GM21390 (cell line): ENCODE measurements around the gene IGFLR1.
A peak's percentile ranks its signal among the peaks of the same experiment; 100 is the strongest.

ENCODE experiments used
- ATAC-seq: cut with Tn5 transposase; IDR thresholded peaks from one replicate; pipeline ENCODE4 v1.9.1; 2021; ENCODE audit not compliant: unreplicated experiment

The IGFLR1 gene

GRCh38 chr19:35740423-35741202 is 1.6 kb downstream of the IGFLR1 start:
- ATAC-seq, result peak; percentile 47

GRCh38 chr19:35740108-35740422 is 2.2 kb downstream of the IGFLR1 start:
- peak; percentile 18 for ATAC-seq

DNA sequence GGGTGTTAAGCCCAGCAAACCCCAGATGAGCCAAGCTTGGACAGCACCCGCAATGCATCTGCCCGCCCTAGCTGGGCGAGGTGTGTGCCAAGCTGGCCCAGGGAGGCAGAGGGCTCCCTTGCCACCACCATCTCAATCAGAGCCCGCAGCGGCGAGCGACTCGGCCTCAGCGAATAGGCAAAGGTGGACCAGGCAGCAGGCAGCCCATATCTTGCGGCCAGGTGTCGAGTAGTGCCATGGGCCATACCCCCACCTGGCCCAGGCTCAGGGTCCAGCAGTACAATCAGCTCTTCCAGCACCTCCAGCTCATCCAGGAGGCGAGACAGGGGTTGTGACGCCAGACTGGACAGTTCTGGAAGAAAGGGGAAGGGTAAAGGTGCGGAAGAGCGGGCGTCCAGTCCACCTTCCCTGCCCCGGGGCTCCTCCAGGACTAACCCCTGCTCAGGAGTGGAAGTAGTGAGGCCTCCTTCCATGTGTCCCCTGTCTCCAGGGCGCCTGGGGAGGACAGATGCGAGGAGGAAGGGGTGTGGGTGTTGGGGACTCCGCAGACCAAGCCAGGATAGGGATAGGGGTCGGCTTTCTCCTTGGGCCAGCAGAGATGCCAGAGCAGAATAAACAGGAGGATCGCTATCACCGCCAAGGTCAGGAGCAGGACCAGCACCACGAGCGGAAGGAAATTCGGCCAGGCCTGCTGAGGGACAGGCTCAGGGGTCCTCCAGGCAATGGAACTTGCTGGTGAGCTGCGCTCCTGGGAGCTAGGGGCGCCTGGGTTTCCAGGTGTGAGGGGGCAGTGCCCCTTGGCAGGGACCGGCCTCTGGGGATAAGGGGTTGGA is 2.8 kb downstream of the IGFLR1 start:
- no peak for ATAC-seq

GRCh38 chr19:35738887-35739229 is 3.4 kb downstream of the IGFLR1 start:
- no peak for ATAC-seq

- ATAC-seq, result no peak
Measured at GRCh38 chr19:35738021-35738886, 4.0 kb downstream of the IGFLR1 start.

DNA sequence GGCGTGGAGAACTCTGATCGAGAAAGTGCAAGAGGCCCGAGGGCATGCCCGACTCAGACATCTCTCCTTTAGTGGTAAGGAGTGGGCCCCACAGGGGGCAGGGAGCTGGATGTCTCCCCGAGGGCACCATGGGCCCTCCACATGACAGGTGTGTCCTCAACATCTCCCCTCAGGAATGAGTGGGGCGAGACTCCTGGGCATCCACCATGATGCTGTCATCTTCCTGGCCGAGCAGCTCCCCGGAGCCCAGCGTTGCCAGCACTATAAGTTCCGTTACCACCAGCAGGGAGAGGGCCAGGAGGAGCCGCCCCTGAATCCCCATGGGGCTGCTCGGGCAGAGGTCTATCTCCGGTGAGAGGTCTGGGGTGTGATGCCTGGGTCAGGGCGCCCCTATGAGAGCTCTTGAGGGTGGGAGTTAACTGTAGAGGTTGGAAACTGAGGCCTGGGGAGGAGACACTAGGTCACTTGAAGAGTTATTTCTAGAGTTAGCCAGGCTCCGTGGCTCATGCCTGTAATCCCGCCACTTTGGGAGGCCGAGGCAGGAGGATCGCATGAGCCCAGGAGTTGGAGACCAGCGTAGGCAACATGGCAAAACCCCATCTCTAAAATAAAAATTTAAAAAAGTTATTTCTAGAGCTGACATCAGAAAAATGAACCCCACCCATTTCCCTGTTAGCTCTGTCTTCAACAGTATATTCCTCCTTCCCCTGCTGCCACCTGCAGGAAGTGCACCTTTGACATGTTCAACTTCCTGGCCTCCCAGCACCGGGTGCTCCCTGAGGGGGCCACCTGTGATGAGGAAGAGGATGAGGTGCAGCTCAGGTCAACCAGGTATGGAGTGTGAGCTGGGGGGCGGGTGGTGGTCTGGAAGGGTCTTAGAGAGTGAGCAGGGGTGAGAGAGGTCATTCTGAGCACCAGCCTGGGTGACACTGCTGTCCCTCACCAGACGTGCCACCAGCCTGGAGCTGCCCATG is 5.1 kb downstream of the IGFLR1 start:
- ATAC-seq, result no peak

GRCh38 chr19:35734889-35735288 is 7.4 kb downstream of the IGFLR1 start:
- no peak for ATAC-seq

GRCh38 chr19:35734273-35734672 is 8.0 kb downstream of the IGFLR1 start:
- no peak for ATAC-seq

- no peak for ATAC-seq
Measured at GRCh38 chr19:35733180-35734125, 8.8 kb downstream of the IGFLR1 start.

DNA sequence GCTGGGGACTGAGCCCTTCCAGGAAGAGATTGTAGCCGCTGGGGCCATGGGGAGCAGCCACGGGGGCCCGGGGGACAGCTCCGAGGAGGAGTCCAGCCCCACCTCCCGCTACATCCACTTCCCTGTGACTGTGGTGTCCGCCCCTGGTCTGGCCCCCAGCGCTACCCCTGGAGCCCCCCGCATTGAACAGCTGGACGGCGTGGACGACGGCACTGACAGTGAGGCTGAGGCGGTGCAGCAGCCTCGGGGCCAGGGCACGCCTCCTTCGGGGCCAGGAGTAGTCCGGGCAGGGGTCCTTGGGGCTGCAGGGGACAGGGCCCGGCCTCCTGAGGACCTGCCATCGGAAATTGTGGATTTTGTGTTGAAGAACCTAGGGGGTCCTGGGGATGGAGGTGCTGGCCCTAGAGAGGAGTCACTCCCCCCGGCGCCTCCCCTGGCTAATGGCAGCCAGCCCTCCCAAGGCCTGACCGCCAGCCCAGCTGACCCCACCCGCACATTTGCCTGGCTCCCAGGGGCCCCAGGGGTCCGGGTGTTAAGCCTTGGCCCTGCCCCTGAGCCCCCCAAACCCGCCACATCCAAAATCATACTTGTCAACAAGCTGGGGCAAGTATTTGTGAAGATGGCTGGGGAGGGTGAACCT is 9.6 kb downstream of the IGFLR1 start:
- ATAC-seq, result no peak

DNA sequence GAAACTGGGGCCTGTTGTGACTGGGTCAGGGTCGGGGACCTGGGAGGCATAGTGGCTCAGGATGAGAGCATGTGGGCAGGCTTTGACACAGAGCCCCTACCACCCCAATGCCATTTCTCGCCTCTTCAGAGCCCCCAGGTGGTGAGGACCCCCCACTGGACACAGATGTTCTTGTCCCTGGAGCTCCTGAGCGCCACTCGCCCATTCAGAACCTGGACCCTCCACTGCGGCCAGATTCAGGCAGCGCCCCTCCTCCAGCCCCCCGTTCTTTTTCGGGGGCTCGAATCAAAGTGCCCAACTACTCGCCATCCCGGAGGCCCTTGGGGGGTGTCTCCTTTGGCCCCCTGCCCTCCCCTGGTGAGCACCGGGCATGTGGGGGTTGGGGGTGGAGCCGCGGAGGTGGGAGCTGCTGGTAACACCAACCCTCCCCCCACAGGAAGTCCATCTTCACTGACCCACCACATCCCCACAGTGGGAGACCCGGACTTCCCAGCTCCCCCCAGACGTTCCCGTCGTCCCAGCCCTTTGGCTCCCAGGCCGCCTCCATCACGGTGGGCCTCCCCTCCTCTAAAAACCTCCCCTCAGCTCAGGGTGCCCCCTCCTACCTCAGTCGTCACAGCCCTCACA is 10.4 kb downstream of the IGFLR1 start:
- ATAC-seq, result no peak

DNA sequence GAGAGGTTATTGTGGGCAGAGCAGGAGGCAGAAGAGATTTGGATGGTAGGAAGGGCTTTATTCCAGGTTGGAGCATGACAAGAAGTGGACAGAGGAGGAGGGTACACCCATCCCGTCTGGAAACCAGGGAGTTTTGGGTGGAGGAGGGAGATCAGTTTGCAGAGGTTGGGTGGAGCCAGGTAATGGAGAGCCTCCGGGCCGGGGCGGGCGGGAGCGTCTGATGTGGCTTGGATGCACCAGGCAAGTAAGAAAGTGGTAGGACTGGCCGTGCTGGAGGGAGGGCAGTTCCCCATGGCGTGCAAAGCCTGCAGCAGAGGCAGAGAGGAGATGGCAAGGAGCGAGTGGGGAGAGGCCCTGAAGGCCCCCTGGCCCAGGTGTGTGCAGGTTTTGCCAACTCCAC is 10.9 kb downstream of the IGFLR1 start:
- ATAC-seq, result no peak

DNA sequence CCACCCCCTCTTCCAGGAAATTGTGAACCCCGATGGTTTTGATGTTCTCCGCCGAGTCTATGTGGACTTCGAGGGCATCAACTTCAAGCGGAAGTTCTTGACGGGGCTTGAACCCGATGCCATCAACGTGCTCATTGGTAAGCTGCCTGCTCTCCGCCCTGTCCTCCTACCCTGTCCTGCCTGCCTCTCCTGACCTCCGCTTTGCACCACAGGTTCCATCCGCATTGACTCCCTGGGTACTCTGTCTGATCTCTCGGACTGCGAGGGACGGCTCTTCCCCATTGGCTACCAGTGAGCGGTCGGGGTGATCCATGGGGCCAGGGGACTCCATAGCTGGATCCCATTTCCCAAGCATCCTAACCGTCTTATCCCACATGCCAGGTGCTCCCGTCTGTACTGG is 11.9 kb downstream of the IGFLR1 start:
- ATAC-seq, result no peak

DNA sequence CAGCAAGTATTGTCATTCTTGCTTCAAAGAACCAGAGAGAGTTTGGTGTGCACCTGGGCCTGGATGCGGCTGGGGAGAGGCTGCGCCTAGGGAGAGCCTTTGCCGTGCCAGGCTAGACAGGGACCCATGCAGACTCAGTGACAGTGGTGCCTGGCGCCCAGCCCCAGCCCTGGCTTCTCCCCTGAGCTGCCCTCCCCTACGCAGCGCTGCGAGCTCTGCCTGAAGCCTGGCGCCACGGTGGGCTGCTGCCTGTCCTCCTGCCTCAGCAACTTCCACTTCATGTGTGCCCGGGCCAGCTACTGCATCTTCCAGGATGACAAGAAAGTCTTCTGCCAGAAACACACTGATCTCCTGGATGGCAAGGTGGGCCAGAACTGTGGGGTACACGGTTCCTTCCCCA is 12.5 kb downstream of the IGFLR1 start:
- ATAC-seq, result no peak

- no peak for ATAC-seq
Measured at GRCh38 chr19:35729021-35729420, 13.2 kb downstream of the IGFLR1 start.

DNA sequence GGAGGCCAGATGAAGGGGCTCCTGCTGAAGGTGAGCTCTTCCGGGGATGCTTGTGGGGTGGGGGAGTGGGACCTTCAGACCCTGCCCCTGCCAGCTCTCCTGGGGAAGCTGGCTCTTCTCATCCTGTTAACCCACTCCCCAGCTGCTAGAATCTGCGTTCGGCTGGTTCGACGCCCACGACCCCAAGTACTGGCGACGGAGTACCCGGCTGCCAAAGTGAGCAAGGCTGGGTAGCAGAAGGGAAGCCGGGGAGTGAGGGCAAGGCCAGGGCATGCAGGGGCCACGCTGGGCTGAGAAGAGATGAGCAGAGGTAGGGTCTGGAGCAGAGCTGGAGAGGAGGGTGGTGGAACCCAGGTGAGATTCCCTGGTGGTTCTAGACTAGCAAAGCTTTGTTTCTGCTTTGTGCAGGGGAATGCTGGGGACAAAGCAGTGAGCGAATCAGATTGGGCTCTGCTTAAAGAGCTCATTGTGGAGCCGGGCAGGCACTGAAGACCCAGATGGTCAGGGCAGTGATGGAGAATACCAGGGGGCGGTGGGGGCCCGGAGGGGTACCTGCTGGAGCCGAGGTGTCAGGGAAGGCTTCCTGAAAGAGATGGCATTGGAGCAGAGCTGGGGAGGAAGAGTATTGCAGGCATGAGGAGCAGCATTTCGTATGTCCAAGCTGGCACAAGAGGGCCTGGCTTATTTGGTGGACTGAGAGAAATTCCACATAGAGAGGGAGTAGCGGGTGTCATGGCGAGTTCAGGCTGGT is 14.1 kb downstream of the IGFLR1 start:
- ATAC-seq, result no peak

DNA sequence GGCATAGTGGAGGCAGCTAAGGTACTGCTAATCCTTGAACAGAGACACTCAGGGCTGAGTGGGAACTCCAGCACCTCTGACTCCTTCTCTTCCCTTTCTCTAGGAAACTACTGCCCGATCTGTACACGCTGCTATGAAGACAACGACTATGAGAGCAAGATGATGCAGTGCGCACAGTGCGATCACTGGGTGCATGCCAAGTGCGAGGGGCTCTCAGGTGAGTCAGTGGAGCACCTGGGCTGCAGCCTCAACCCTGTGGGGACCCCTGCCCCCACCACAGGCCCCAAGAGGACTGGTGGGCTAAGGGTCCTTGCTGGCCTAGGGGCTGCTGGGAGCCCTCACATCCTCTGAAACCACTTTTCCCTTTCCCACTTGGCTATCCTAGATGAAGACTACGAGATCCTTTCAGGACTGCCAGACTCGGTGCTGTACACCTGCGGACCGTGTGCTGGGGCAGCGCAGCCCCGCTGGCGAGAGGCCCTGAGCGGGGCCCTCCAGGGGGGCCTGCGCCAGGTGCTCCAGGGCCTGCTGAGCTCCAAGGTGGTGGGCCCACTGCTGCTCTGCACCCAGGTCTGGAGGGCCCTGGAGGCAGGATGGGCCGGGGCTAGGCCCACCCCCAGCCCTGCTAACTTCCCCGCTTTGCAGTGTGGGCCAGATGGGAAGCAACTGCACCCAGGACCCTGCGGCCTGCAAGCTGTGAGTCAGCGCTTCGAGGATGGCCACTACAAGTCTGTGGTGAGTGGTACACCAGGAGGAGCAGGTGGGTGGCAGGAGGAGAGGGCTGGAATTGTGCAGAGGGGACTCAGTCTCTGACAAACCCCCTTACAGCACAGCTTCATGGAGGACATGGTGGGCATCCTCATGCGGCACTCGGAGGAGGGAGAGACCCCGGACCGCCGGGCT is 14.9 kb downstream of the IGFLR1 start:
- no peak for ATAC-seq
